ENCODE data around the gene SACM1L. TPM values are rescaled to one million over a fixed set of nuclear protein-coding genes. Genes with fewer than 3 reads are reported as not detected.

Gene SACM1L
- total and polyA plus RNA-seq, 11 donors: 12.6 to 35.3 (median 22.3) TPM

GRCh38 chr3:45758871-45759270 lies 69.7 kb downstream of the SACM1L start:
- no peak for ATAC-seq
- intact Hi-C loops (cut with DNase I): no loop called here
- WGBS, 4 donors: 77 to 82% (median 78%) methylated on average over 12 to 16 of the region's 16 CpGs
- H3K9me3 ChIP-seq: no peaks in the 10 kb centered on the region
- peaks cover 0 to 27% (median 0%) of the 10 kb centered on the region in 9 donors for H3K27me3 ChIP-seq
- no peaks in the 10 kb centered on the region for H3K4me1 ChIP-seq
- no peaks in the 10 kb centered on the region for H3K36me3 ChIP-seq
- DNase-seq: no peak
- no peak for TF ChIP-seq CTCF (IDR thresholded peaks at IDR 0.05)
- TF ChIP-seq POLR2A (IDR thresholded peaks at IDR 0.05): no peak
- H3K4me3 ChIP-seq: no peak overlapping the region
- no peak overlapping the region for H3K27ac ChIP-seq

- intact Hi-C loops (cut with DNase I): loop anchor here (2.0 to 10.0 kb wide), 13 partner anchors 72 to 615 kb away; partner anchors contain the start of gene CCR5 (in 1 of the 10)
- H3K9me3 ChIP-seq: no peaks in the 10 kb centered on the region
- no peak for DNase-seq
- 85 to 87% (median 85%) methylated on average over 9 to 12 of the region's 12 CpGs for WGBS, 4 donors
- no peak overlapping the region for H3K27ac ChIP-seq
- H3K4me1 ChIP-seq: no peaks in the 10 kb centered on the region
- no peak for TF ChIP-seq CTCF (IDR thresholded peaks at IDR 0.05)
- TF ChIP-seq POLR2A (IDR thresholded peaks at IDR 0.05): no peak
- H3K4me3 ChIP-seq: no peak overlapping the region
- H3K36me3 ChIP-seq: no peaks in the 10 kb centered on the region
- peaks cover 0 to 27% (median 0%) of the 10 kb centered on the region in 9 donors for H3K27me3 ChIP-seq
- no peak for ATAC-seq
Measured at GRCh38 chr3:45759851-45760250, 70.7 kb downstream of the SACM1L start.

GRCh38 chr3:45760878-45761711 lies 71.9 kb downstream of the SACM1L start:
- TF ChIP-seq CTCF (IDR thresholded peaks at IDR 0.05) (peak; percentile 48 to 74 (median 61)), POLR2A (IDR thresholded peaks at IDR 0.05) (no peak)
- DNase-seq: peak in 4 of 5 donors; percentile 38 to 52 (median 45)
- 34 to 39% (median 36%) methylated on average over 11 to 14 of the region's 14 CpGs for WGBS, 4 donors
- Histone ChIP-seq H3K4me1 (no peaks in the 10 kb centered on the region), H3K27ac (no peak overlapping the region), H3K27me3 (peaks cover 0 to 27% (median 0%) of the 10 kb centered on the region in 9 donors), H3K9me3 (no peaks in the 10 kb centered on the region), H3K4me3 (no peak overlapping the region), H3K36me3 (no peaks in the 10 kb centered on the region)
- intact Hi-C loops (cut with DNase I): loop anchor here (1.0 to 10.0 kb wide), 14 partner anchors 71 to 614 kb away; partner anchors contain the start of gene CCR5 (in 1 of the 10)
- ATAC-seq: peak; percentile 74 to 87 (median 82)

GRCh38 chr3:45761831-45762230 lies 72.6 kb downstream of the SACM1L start:
- H3K27ac ChIP-seq: no peak overlapping the region
- H3K27me3 ChIP-seq: peaks cover 0 to 27% (median 0%) of the 10 kb centered on the region in 9 donors
- intact Hi-C loops (cut with DNase I): loop anchor here (1.0 to 10.0 kb wide), 15 partner anchors 65 to 613 kb away; partner anchors contain the start of gene CCR5 (in 1 of the 10)
- DNase-seq (no peak), ATAC-seq (no peak)
- peaks cover 0 to 2% (median 0%) of the 10 kb centered on the region in 12 donors for H3K9me3 ChIP-seq
- H3K4me3 ChIP-seq: no peak overlapping the region
- H3K36me3 ChIP-seq: no peaks in the 10 kb centered on the region
- no peaks in the 10 kb centered on the region for H3K4me1 ChIP-seq
- TF ChIP-seq POLR2A (IDR thresholded peaks at IDR 0.05) (no peak), CTCF (IDR thresholded peaks at IDR 0.05) (no peak)
- 80 to 88% (median 84%) methylated on average over 6 to 10 of the region's 10 CpGs for WGBS, 4 donors

Measured in heart left ventricle (tissue), 16 donors.